ENCODE measurements around the gene FAM83G.
"Not testable (repeated sequence)": the region's sequence is repeated elsewhere in the genome, so short reads cannot be mapped to it uniquely, and the experiment has no call there.

FAM83G gene, protein sequence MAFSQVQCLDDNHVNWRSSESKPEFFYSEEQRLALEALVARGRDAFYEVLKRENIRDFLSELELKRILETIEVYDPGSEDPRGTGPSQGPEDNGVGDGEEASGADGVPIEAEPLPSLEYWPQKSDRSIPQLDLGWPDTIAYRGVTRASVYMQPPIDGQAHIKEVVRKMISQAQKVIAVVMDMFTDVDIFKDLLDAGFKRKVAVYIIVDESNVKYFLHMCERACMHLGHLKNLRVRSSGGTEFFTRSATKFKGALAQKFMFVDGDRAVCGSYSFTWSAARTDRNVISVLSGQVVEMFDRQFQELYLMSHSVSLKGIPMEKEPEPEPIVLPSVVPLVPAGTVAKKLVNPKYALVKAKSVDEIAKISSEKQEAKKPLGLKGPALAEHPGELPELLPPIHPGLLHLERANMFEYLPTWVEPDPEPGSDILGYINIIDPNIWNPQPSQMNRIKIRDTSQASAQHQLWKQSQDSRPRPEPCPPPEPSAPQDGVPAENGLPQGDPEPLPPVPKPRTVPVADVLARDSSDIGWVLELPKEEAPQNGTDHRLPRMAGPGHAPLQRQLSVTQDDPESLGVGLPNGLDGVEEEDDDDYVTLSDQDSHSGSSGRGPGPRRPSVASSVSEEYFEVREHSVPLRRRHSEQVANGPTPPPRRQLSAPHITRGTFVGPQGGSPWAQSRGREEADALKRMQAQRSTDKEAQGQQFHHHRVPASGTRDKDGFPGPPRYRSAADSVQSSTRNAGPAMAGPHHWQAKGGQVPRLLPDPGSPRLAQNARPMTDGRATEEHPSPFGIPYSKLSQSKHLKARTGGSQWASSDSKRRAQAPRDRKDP

DNA sequence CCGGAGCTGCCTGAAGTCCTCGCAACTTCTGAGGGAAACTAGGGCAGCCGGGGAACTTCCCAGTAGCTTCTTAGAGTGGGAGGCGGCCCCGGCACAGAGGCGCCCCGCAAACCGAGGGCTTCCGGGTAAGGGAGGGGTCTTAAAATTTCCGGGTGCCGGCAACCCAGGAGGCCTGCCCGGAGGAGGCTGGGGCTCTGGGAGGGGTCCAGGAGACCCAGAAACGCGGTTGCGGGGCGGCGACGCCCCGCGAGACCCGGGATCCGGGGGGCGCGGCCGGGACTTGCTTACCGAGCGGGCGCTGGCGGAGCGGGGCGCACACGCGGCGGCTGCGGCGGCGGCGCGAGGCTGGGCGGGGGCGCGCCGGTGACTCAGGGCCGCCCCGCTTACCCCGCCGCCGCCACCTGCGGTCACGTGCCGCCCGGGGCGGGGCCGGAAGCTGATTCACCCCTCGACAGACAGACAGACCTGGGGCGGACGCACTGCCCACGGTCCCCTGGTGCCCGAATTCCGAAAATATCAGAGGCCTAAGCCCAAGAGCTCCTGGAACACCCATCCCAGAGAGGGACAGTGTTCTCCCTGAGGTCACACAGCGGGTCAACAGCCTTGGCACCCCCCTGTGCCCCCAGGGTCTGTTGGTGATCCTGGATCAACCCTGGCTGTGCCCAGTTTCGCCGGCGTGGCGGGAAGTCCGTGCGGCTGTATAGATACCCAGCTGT is at the start of gene FAM83G:
Gene FAM83G, minus strand, starts transcription at position 344 of the 716 bp plus-strand sequence. CDS start 723 bp downstream, outside the sequence.
- Histone ChIP-seq H3K9me2 (replicated peaks; ENCODE audit: control insufficient read depth, low read length) (no peaks in the 10 kb centered on the region), H3K36me3 (ENCODE audit: control insufficient read depth, low read length) (peaks cover 25% of the 10 kb centered on the region), H3K4me3 (ENCODE audit: low read length) (peak within 1 kb of the TSS; percentile 84), H3K4me2 (ENCODE audit: low read length) (peak within 1 kb of the TSS; percentile 79), H3K27me3 (ENCODE audit: control insufficient read depth, low read length) (no peaks in the 10 kb centered on the region), H3K79me2 (ENCODE audit: control insufficient read depth, low read length) (peaks cover 25% of the 10 kb centered on the region), H3K27ac (ENCODE audit: low read depth, low read length) (peak within 1 kb of the TSS; percentile 31; the same call in 1 of the 2 replicates), H3F3A (ENCODE audit: control insufficient read depth, insufficient read depth) (peaks cover 13% of the 10 kb centered on the region), H3K4me1 (ENCODE audit: control insufficient read depth, low read length) (peaks cover 40% of the 10 kb centered on the region), H3K9me3 (ENCODE audit: control insufficient read depth, insufficient read depth, low read length) (no peaks in the 10 kb centered on the region), H4K20me1 (ENCODE audit: control insufficient read depth, insufficient read depth, low read depth, low read length) (peaks cover 6% of the 10 kb centered on the region; the same call in 1 of the 2 replicates)
- TF ChIP-seq EZH2phosphoT487 (IDR thresholded peaks at IDR 0.05; ENCODE audit: borderline replicate concordance, low read length), result no peak
- TF ChIP-seq, protein P1, sequence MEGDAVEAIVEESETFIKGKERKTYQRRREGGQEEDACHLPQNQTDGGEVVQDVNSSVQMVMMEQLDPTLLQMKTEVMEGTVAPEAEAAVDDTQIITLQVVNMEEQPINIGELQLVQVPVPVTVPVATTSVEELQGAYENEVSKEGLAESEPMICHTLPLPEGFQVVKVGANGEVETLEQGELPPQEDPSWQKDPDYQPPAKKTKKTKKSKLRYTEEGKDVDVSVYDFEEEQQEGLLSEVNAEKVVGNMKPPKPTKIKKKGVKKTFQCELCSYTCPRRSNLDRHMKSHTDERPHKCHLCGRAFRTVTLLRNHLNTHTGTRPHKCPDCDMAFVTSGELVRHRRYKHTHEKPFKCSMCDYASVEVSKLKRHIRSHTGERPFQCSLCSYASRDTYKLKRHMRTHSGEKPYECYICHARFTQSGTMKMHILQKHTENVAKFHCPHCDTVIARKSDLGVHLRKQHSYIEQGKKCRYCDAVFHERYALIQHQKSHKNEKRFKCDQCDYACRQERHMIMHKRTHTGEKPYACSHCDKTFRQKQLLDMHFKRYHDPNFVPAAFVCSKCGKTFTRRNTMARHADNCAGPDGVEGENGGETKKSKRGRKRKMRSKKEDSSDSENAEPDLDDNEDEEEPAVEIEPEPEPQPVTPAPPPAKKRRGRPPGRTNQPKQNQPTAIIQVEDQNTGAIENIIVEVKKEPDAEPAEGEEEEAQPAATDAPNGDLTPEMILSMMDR (IDR thresholded peaks at IDR 0.05; ENCODE audit: low read depth, low read length, poor library complexity, severe bottlenecking), result no peak

DNA sequence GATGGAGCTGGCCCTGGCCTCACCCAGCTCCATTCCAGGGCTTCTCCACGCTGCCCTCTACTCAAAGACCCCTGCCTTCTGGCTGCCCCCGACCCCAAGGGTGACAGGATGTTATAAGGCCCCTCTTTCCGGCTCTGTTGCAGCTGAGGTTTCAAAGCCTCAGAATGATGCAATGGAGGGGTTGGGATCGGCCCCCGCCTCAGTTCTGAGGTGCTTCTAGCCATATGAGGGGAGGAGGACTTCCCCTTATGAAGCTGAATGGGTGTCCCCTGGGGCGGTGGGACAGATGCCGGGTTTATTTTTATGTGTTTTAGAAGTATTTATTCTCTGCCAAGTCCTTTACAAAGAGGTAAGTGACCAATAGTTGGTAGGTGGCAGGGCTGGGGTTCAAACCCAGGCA is 44.3 kb upstream of the FAM83G start:
- H3K4me3 ChIP-seq (ENCODE audit: low read length); H3K9me2 ChIP-seq (replicated peaks; ENCODE audit: control insufficient read depth, low read length); H3K4me1 ChIP-seq (ENCODE audit: control insufficient read depth, low read length); H3F3A ChIP-seq (ENCODE audit: control insufficient read depth, insufficient read depth); H4K20me1 ChIP-seq (ENCODE audit: control insufficient read depth, insufficient read depth, low read depth, low read length); H3K27me3 ChIP-seq (ENCODE audit: control insufficient read depth, low read length); H3K9me3 ChIP-seq (ENCODE audit: control insufficient read depth, insufficient read depth, low read length); H3K36me3 ChIP-seq (ENCODE audit: control insufficient read depth, low read length); H3K79me2 ChIP-seq (ENCODE audit: control insufficient read depth, low read length): not testable (repeated sequence)
- peak overlapping the region; percentile 36; the same call in 1 of the 2 replicates for H3K4me2 ChIP-seq (ENCODE audit: low read length)
- peak overlapping the region; percentile 62 for H3K27ac ChIP-seq (ENCODE audit: low read depth, low read length)

DNA sequence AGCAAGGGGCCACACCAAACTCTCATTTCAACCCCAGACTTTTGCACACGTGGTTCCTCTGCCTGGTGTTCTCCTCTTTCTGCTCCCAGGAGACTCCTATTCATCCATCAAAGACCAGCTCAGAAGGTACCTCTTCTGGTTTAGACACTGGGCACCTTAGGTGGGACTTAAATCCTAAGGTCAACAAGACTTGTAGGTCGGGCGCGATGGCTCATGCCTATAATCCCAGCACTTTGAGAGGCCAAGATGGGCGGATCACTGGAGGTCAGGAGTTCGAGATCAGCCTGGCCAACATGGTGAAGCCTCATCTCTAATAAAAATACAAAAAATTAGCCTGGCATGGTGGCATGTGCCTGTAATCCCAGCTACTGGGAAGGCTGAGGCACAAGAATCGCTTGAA is 42.9 kb upstream of the FAM83G start:
- not testable (repeated sequence) for H3F3A ChIP-seq (ENCODE audit: control insufficient read depth, insufficient read depth); H3K4me3 ChIP-seq (ENCODE audit: low read length); H4K20me1 ChIP-seq (ENCODE audit: control insufficient read depth, insufficient read depth, low read depth, low read length); H3K36me3 ChIP-seq (ENCODE audit: control insufficient read depth, low read length); H3K9me3 ChIP-seq (ENCODE audit: control insufficient read depth, insufficient read depth, low read length); H3K9me2 ChIP-seq (replicated peaks; ENCODE audit: control insufficient read depth, low read length); H3K4me1 ChIP-seq (ENCODE audit: control insufficient read depth, low read length); H3K79me2 ChIP-seq (ENCODE audit: control insufficient read depth, low read length); H3K4me2 ChIP-seq (ENCODE audit: low read length); H3K27me3 ChIP-seq (ENCODE audit: control insufficient read depth, low read length)
- H3K27ac ChIP-seq (ENCODE audit: low read depth, low read length), result peak overlapping the region; percentile 34; the same call in 1 of the 2 replicates

DNA sequence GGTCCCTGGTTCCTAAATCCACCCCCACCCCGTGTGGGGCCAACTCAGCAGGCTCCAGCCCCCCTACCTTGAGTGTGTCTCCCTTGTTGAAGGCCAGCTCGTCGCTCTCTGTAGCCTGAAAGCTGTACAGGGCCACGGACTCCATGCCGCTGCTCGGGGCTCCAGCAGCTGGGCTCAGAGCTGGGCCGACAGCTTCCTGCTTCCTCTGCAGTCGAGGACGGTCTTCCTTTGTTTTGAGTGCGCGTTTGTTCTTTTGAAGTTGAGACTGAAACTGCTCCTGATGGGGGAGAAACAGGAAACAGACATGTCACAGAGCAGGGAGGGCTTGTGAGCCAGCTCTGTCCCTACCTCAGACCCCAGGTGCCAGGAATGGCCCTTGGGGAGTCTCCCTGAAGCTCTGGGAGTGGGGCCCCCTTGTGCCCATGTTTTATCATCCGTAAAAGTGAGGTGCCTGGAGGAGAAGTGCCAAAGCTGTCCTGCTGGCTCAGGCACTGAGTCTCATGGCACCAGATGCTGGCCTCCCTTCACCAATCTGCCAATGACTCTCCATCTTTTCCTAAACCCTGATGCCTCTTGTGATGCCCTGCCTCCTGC is 42.3 kb upstream of the FAM83G start, which contains the start of gene GRAP:
Gene GRAP, minus strand, starts transcription at position 176 of the 594 bp plus-strand sequence. Its CDS starts 31 bp downstream, at position 145.
- not testable (repeated sequence) for H3K4me1 ChIP-seq (ENCODE audit: control insufficient read depth, low read length); H3K4me2 ChIP-seq (ENCODE audit: low read length); H3K79me2 ChIP-seq (ENCODE audit: control insufficient read depth, low read length); H4K20me1 ChIP-seq (ENCODE audit: control insufficient read depth, insufficient read depth, low read depth, low read length); H3F3A ChIP-seq (ENCODE audit: control insufficient read depth, insufficient read depth); H3K9me2 ChIP-seq (replicated peaks; ENCODE audit: control insufficient read depth, low read length); H3K27me3 ChIP-seq (ENCODE audit: control insufficient read depth, low read length); H3K36me3 ChIP-seq (ENCODE audit: control insufficient read depth, low read length); H3K9me3 ChIP-seq (ENCODE audit: control insufficient read depth, insufficient read depth, low read length)
- Histone ChIP-seq H3K4me3 (ENCODE audit: low read length) (peak within 1 kb of the TSS; percentile 60), H3K27ac (ENCODE audit: low read depth, low read length) (peak within 1 kb of the TSS; percentile 34; the same call in 1 of the 2 replicates)

DNA sequence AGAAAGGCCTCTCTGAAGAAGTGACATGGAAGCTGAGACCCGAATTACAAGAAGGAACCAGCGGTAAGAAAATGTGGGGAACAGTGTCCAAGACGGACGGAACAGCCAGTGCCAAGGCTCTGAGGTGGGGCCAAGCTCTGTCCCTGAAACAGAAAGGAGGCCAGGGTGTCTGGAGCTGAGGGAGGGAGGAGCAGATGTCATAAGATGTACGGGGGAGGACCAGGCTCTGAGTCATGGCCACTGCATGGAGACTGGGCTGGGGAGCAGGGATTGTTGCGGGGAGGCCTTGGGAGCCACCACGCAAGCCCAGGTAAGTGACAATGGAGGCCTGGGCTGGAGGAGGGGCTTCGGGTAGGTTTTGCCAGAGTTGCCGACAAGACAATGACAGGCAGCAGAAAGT is 40.1 kb upstream of the FAM83G start:
- H3K4me2 ChIP-seq (ENCODE audit: low read length); H4K20me1 ChIP-seq (ENCODE audit: control insufficient read depth, insufficient read depth, low read depth, low read length); H3K79me2 ChIP-seq (ENCODE audit: control insufficient read depth, low read length); H3K36me3 ChIP-seq (ENCODE audit: control insufficient read depth, low read length); H3K9me2 ChIP-seq (replicated peaks; ENCODE audit: control insufficient read depth, low read length); H3K9me3 ChIP-seq (ENCODE audit: control insufficient read depth, insufficient read depth, low read length); H3K27ac ChIP-seq (ENCODE audit: low read depth, low read length); H3K27me3 ChIP-seq (ENCODE audit: control insufficient read depth, low read length); H3K4me3 ChIP-seq (ENCODE audit: low read length); H3F3A ChIP-seq (ENCODE audit: control insufficient read depth, insufficient read depth): not testable (repeated sequence)
- peaks cover 13% of the 10 kb centered on the region for H3K4me1 ChIP-seq (ENCODE audit: control insufficient read depth, low read length)

DNA sequence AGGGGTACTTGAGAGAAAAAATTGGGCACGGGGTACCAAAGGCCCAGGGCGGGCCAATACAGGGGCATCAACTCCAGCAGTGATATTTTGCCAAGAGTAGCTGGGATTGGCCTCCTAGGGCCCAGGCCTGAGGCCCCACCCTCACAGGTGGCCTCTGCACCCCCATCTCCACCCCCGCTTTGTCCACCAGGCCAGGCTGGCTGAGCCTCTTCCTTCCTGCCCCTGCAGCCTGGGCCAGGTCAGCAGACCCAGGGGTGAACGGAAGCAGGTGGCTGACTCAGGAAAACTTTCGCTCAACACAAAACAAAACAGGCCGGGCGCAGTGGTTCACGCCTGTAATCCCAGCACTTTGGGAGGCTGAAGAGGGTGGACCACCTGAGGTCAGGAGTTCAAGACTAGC is 38.5 kb upstream of the FAM83G start:
- H3K4me2 ChIP-seq (ENCODE audit: low read length), result peak overlapping the region; percentile 53
- H3F3A ChIP-seq (ENCODE audit: control insufficient read depth, insufficient read depth); H4K20me1 ChIP-seq (ENCODE audit: control insufficient read depth, insufficient read depth, low read depth, low read length); H3K79me2 ChIP-seq (ENCODE audit: control insufficient read depth, low read length); H3K36me3 ChIP-seq (ENCODE audit: control insufficient read depth, low read length); H3K9me2 ChIP-seq (replicated peaks; ENCODE audit: control insufficient read depth, low read length); H3K27me3 ChIP-seq (ENCODE audit: control insufficient read depth, low read length); H3K9me3 ChIP-seq (ENCODE audit: control insufficient read depth, insufficient read depth, low read length): not testable (repeated sequence)
- peaks cover 13% of the 10 kb centered on the region; the same call in 1 of the 2 replicates for H3K4me1 ChIP-seq (ENCODE audit: control insufficient read depth, low read length)
- peak overlapping the region; percentile 69 for H3K27ac ChIP-seq (ENCODE audit: low read depth, low read length)
- H3K4me3 ChIP-seq (ENCODE audit: low read length), result peak overlapping the region; percentile 38; the same call in 1 of the 2 replicates

Measured in DOHH2 (cell line).